ENCODE results near the gene SCARB1.

DNA sequence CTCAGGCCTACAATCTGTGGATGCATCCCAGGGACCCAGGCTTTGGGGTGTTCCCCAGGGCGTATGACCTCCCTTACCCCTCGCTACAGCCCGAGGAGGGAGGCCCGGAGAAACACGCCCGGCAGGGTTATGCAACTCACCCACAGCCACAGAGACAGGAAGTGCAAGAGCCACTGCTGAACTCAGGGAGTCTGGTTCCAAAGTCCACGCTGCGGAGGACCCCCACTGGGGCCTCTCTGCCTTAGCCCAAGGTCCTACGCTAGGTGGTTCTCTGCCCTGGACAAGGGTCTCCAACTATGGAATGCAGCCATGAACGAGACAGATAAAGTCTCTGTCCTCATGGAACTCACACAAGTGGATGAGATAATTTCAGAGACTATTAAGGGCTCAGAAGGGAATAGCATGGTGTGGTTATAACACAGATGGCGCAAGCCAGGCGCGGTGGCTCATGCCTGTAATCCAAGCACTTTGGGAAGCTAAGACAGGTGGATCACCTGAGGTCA, 11.3 kb downstream of the SCARB1 start:
- TF ChIP-seq, protein P1, sequence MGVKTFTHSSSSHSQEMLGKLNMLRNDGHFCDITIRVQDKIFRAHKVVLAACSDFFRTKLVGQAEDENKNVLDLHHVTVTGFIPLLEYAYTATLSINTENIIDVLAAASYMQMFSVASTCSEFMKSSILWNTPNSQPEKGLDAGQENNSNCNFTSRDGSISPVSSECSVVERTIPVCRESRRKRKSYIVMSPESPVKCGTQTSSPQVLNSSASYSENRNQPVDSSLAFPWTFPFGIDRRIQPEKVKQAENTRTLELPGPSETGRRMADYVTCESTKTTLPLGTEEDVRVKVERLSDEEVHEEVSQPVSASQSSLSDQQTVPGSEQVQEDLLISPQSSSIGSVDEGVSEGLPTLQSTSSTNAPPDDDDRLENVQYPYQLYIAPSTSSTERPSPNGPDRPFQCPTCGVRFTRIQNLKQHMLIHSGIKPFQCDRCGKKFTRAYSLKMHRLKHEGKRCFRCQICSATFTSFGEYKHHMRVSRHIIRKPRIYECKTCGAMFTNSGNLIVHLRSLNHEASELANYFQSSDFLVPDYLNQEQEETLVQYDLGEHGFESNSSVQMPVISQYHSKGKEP (tag by site-specific recombination; IDR thresholded peaks at IDR 0.05) = no peak
- TF ChIP-seq ZNF843 (tag by site-specific recombination; IDR thresholded peaks at IDR 0.05) (no peak), ZNF24 (tag by site-specific recombination; IDR thresholded peaks at IDR 0.05) (no peak), YY1 (tag by site-specific recombination; IDR thresholded peaks at IDR 0.05) (no peak), ZEB2 (tag by site-specific recombination; IDR thresholded peaks at IDR 0.05) (no peak), ZNF350 (tag by site-specific recombination; IDR thresholded peaks at IDR 0.05) (no peak), RBAK (tag by site-specific recombination; IDR thresholded peaks at IDR 0.05) (no peak), ZBTB7A (tag by site-specific recombination; IDR thresholded peaks at IDR 0.05; ENCODE audit: low read depth) (no peak), ZFP37 (tag by site-specific recombination; IDR thresholded peaks at IDR 0.05) (no peak)
- TF ChIP-seq, protein P2, sequence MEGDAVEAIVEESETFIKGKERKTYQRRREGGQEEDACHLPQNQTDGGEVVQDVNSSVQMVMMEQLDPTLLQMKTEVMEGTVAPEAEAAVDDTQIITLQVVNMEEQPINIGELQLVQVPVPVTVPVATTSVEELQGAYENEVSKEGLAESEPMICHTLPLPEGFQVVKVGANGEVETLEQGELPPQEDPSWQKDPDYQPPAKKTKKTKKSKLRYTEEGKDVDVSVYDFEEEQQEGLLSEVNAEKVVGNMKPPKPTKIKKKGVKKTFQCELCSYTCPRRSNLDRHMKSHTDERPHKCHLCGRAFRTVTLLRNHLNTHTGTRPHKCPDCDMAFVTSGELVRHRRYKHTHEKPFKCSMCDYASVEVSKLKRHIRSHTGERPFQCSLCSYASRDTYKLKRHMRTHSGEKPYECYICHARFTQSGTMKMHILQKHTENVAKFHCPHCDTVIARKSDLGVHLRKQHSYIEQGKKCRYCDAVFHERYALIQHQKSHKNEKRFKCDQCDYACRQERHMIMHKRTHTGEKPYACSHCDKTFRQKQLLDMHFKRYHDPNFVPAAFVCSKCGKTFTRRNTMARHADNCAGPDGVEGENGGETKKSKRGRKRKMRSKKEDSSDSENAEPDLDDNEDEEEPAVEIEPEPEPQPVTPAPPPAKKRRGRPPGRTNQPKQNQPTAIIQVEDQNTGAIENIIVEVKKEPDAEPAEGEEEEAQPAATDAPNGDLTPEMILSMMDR (tag by site-specific recombination; IDR thresholded peaks at IDR 0.05) = no peak
